GM19395 (cell line): ENCODE results near the gene SLC37A1.
"Not testable (repeated sequence)": the region's sequence is repeated elsewhere in the genome, so short reads cannot be mapped to it uniquely, and the experiment has no call there.

Source experiments
- ATAC-seq: cut with Tn5 transposase; IDR thresholded peaks from one replicate; pipeline ENCODE4 v1.9.1; 2021; ENCODE audit warnings: mild to moderate bottlenecking, moderate library complexity; ENCODE audit not compliant: unreplicated experiment

The SLC37A1 gene

GRCh38 chr21:42612390-42612789, 98.7 kb downstream of the SLC37A1 start:
- ATAC-seq, result no peak

GRCh38 chr21:42613756-42614155, 100.1 kb downstream of the SLC37A1 start:
- ATAC-seq, result no peak

GRCh38 chr21:42614396-42614795, 100.7 kb downstream of the SLC37A1 start:
- ATAC-seq, result no peak

- no peak for ATAC-seq
Measured at GRCh38 chr21:42614811-42615351, 101.2 kb downstream of the SLC37A1 start.

- ATAC-seq, result not testable (repeated sequence)
Measured at GRCh38 chr21:42615377-42615776, 101.7 kb downstream of the SLC37A1 start.

GRCh38 chr21:42615924-42616323, 102.3 kb downstream of the SLC37A1 start:
- ATAC-seq, result no peak

- ATAC-seq, result no peak
Measured at GRCh38 chr21:42616446-42616845, 102.8 kb downstream of the SLC37A1 start.

GRCh38 chr21:42616941-42617340, 103.3 kb downstream of the SLC37A1 start:
- no peak for ATAC-seq

GRCh38 chr21:42617486-42617885, 103.8 kb downstream of the SLC37A1 start:
- ATAC-seq, result no peak

- ATAC-seq, result no peak
Measured at GRCh38 chr21:42618707-42619102, 105.1 kb downstream of the SLC37A1 start.

GRCh38 chr21:42619166-42619565, 105.5 kb downstream of the SLC37A1 start:
- no peak for ATAC-seq

- ATAC-seq, result no peak
Measured at GRCh38 chr21:42619841-42620240, 106.2 kb downstream of the SLC37A1 start.

GRCh38 chr21:42621166-42621818, 107.6 kb downstream of the SLC37A1 start:
- no peak for ATAC-seq

GRCh38 chr21:42621819-42622177, 108.1 kb downstream of the SLC37A1 start:
- no peak for ATAC-seq

- ATAC-seq, result no peak
Measured at GRCh38 chr21:42622284-42622683, 108.6 kb downstream of the SLC37A1 start.

- ATAC-seq, result no peak
Measured at GRCh38 chr21:42623694-42624093, 110.0 kb downstream of the SLC37A1 start.

- ATAC-seq, result no peak
Measured at GRCh38 chr21:42624095-42624790, 110.6 kb downstream of the SLC37A1 start.

GRCh38 chr21:42624936-42625335, 111.3 kb downstream of the SLC37A1 start:
- no peak for ATAC-seq

- ATAC-seq, result no peak
Measured at GRCh38 chr21:42626171-42626570, 112.5 kb downstream of the SLC37A1 start.

- no peak for ATAC-seq
Measured at GRCh38 chr21:42627527-42628289, 114.1 kb downstream of the SLC37A1 start.

- ATAC-seq, result not testable (repeated sequence)
Measured at GRCh38 chr21:42628466-42629061, 114.9 kb downstream of the SLC37A1 start.
